Vagina (tissue), 2 donors: ENCODE data around the gene MTUS2.

Source experiments
- POLR2A ChIP-seq, 2 donors: fragments of 450-650 bp; IDR thresholded peaks; one replicate each; pipeline ENCODE4 v1.6.1; 2017; ENCODE audit warnings: antibody characterized with exemption in 2 of 2, mild to moderate bottlenecking in 2 of 2, moderate library complexity in 2 of 2
- POLR2AphosphoS5 ChIP-seq, 2 donors: sonication (generic); formaldehyde crosslinking; IDR thresholded peaks; one replicate each; pipeline ENCODE4 v1.9.0; 2017; ENCODE audit warnings: antibody characterized with exemption in 2 of 2, mild to moderate bottlenecking in 2 of 2, low read depth in 1 of 2; ENCODE audit not compliant: insufficient read depth in 1 of 2

- peak in 1 of 2 donors; percentile 58 for TF ChIP-seq POLR2AphosphoS5 (IDR thresholded peaks at IDR 0.05; ENCODE audit: insufficient read depth in 1 of 2, low read depth in 1 of 2)
- no peak for TF ChIP-seq POLR2A (IDR thresholded peaks at IDR 0.05)
Observed at GRCh38 chr13:29457299-29457698, 637.2 kb downstream of the MTUS2 start.
